CD8-positive, alpha-beta memory T cell (primary cell): ENCODE results near the gene ZNF516. TPM values are rescaled to one million over a fixed set of nuclear protein-coding genes. Genes with fewer than 3 reads are reported as not detected.

ENCODE experiments used
- CTCF ChIA-PET: fragments of 350-600 bp; sonication (Branson Sonifier 250); formaldehyde crosslinking; loops from one replicate; lab custom pipeline; 2021; ENCODE audit warnings: antibody characterized with exemption; lab: Charles Lee
- POLR2A ChIA-PET: fragments of 350-600 bp; sonication (Branson Sonifier 250); formaldehyde crosslinking; loops from one replicate; lab custom pipeline; 2021; ENCODE audit warnings: antibody characterized with exemption; lab: Charles Lee
- DNase-seq, 5 donors: peaks; one replicate each; pipeline versions ENCODE4 v3.0.0 to v3.0.0-alpha.2; 2020 to 2022; ENCODE audit warnings: mixed read lengths in 1 of 5
- H3K27ac ChIP-seq: one replicate; pipeline ENCODE4 v1.7.0; 2013; ENCODE audit warnings: low read depth, mild to moderate bottlenecking, low read length, moderate library complexity
- H3K27me3 ChIP-seq: 2 replicates; pipeline ENCODE4 v1.7.0; 2013; ENCODE audit warnings: low read length, mild to moderate bottlenecking; ENCODE audit not compliant: insufficient read depth, poor library complexity, severe bottlenecking
- H3K36me3 ChIP-seq: 2 replicates; pipeline ENCODE4 v1.7.0; 2013; ENCODE audit warnings: mild to moderate bottlenecking, low read length, moderate library complexity; ENCODE audit not compliant: insufficient read depth
- H3K4me1 ChIP-seq: 2 replicates; pipeline ENCODE4 v1.7.0; 2013; ENCODE audit warnings: mild to moderate bottlenecking, low read length, moderate library complexity; ENCODE audit not compliant: insufficient read depth
- H3K4me3 ChIP-seq: 2 replicates; pipeline ENCODE4 v1.7.0; 2013; ENCODE audit warnings: mild to moderate bottlenecking, low read length
- H3K9me3 ChIP-seq: 2 replicates; pipeline ENCODE4 v1.7.0; 2013; ENCODE audit warnings: mild to moderate bottlenecking, low read length
- H3K27ac Mint-ChIP-seq, 8 donors: one replicate each; pipeline ENCODE4 v1.8.0; 2020 to 2021; ENCODE audit warnings: mixed read lengths in 8 of 8, mild to moderate bottlenecking in 6 of 8, inconsistent platforms in 3 of 8, moderate library complexity in 3 of 8
- H3K27me3 Mint-ChIP-seq, 2 donors: one replicate each; pipeline ENCODE4 v1.8.0; 2020 to 2021; ENCODE audit warnings: mixed read lengths in 2 of 2, mild to moderate bottlenecking in 1 of 2, moderate library complexity in 1 of 2
- H3K36me3 Mint-ChIP-seq, 3 donors: one replicate each; pipeline ENCODE4 v1.8.0; 2020 to 2021; ENCODE audit warnings: mixed read lengths in 3 of 3, inconsistent platforms in 1 of 3, mild to moderate bottlenecking in 1 of 3
- H3K4me1 Mint-ChIP-seq, 3 donors: one replicate each; pipeline ENCODE4 v1.8.0; 2020 to 2021; ENCODE audit warnings: mixed read lengths in 3 of 3, inconsistent platforms in 1 of 3, mild to moderate bottlenecking in 1 of 3
- H3K4me3 Mint-ChIP-seq, 7 donors: one replicate each; pipeline ENCODE4 v1.8.0; 2020 to 2021; ENCODE audit warnings: mixed read lengths in 7 of 7, mild to moderate bottlenecking in 6 of 7, moderate library complexity in 4 of 7, inconsistent platforms in 2 of 7
- H3K9me3 Mint-ChIP-seq, 5 donors: one replicate each; pipeline ENCODE4 v1.8.0; 2020 to 2022; ENCODE audit warnings: mixed read lengths in 5 of 5, mild to moderate bottlenecking in 3 of 5, moderate library complexity in 2 of 5, inconsistent platforms in 1 of 5
- polyA plus RNA-seq: library from polyadenylated mRNA; unstranded; fragments of 300-500 nt; fragmentation: Illumina TruSeq; gene quantifications from one replicate; pipeline ENCODE4 v1.2.3, GENCODE V29; 2021
- total RNA-seq, 2 experiments: library from RNA; stranded (reverse); gene quantifications; one replicate each; pipeline ENCODE4 v1.2.3, GENCODE V29; 2021

The ZNF516 gene
- total and polyA plus RNA-seq, 3 experiments from 2014 or later: 1.3 to 1.9 (median 1.6) TPM

DNA sequence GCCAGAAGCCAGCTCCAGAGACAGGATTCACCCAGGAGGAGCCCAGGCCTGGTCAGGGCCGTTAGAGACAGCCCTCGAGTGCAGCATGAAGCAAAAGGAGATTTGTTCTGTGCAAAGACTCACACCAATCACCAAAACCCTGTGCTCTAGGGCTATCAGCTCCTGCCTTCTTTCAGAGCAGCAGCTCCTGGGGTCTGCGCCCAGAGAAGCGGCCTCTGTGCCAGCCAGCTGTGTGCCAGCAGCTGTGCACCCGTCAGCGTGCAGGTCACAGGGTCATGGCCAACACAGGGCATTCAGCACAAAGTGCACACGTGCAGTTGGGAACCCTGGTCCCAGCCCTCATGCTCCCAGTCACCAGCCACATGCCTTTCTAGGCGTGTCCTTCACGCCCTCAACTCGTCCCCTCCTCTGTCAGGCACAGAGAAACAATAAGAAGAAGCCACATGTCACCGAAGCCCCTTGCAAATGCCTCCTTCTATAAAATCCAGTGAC, 49.3 kb downstream of the ZNF516 start:
- H3K36me3 Mint-ChIP-seq: no peaks in the 10 kb centered on the region
- CTCF ChIA-PET: no interaction called here

DNA sequence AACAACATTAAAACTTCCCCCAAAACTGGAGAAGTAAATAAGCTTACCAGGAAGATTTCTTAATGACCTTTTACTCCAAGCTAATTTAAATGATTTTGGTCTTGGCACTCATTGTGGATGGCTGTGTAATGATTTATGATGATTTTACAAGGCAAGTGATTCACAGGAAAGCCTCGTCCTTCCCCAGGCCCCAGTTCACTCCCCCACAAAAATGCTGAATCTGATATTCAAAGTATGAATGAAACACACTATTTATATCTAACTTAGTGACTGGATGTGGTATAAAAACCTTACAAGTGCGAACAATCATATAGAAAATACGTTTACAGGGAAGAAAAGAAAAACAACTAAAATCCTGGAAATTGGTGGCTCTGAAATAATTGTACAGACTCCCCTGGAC, 49.8 kb downstream of the ZNF516 start:
- ChIA-PET CTCF (no interaction called here), POLR2A (no interaction called here)
- Mint-ChIP-seq H3K4me1 (peaks cover 4 to 15% (median 11%) of the 10 kb centered on the region in 3 donors), H3K36me3 (no peaks in the 10 kb centered on the region), H3K27me3 (peaks cover 2 to 38% of the 10 kb centered on the region in 2 donors), H3K27ac (no peak overlapping the region), H3K9me3 (no peaks in the 10 kb centered on the region), H3K4me3 (no peak overlapping the region)
- no peak for DNase-seq
- no peaks in the 10 kb centered on the region for H3K27me3 ChIP-seq
- no peaks in the 10 kb centered on the region for H3K4me1 ChIP-seq
- H3K27ac ChIP-seq: no peak overlapping the region
- H3K36me3 ChIP-seq: no peaks in the 10 kb centered on the region
- H3K4me3 ChIP-seq: no peak overlapping the region
- no peaks in the 10 kb centered on the region for H3K9me3 ChIP-seq

More for the DNA sequence above, 49.3 kb downstream of the ZNF516 start:
- POLR2A ChIA-PET: no interaction called here
- Mint-ChIP-seq H3K9me3 (no peaks in the 10 kb centered on the region), H3K4me1 (peaks cover 10 to 20% (median 16%) of the 10 kb centered on the region in 3 donors), H3K27ac (no peak overlapping the region), H3K4me3 (no peak overlapping the region), H3K27me3 (peaks cover 5 to 43% of the 10 kb centered on the region in 2 donors)
- Histone ChIP-seq H3K36me3 (no peaks in the 10 kb centered on the region), H3K4me1 (no peaks in the 10 kb centered on the region), H3K9me3 (no peaks in the 10 kb centered on the region), H3K4me3 (no peak overlapping the region), H3K27me3 (no peaks in the 10 kb centered on the region), H3K27ac (no peak overlapping the region)
- no peak for DNase-seq

DNA sequence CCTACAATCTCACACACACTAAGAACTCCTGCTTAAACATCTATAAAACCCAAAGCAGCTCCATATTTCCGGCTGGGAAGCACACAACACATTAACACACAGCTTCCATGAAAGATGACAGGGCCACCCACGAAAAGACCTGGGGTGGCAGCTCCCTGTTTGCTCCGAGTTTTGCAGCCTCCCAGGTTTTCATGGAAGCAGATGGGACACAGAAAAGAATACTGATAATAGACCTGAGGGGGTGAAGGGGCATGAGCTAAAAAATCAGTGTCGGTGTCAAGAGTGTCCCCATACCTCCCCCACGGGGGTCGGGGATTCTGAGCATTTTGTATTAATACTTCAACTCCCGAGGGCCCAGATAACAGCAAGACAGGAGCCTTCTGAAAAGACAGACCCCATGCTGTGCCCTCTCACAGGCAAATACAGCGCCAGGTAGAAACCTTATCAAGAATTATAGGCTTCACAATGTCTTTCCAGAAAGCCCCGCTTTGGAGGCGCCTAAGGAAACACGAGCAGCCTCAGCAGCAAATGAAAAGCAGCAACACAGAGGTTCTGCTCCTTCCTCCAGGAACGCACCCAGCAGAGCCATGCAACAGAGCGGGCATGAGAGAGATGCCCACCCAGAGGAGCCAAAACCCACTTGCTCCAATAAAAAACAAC, 50.5 kb downstream of the ZNF516 start:
- peaks cover 0 to 10% (median 7%) of the 10 kb centered on the region in 3 donors for H3K4me1 Mint-ChIP-seq
- DNase-seq: no peak
- peak overlapping the region in 2 of 8 donors; percentile 7 to 85 for H3K27ac Mint-ChIP-seq
- Histone ChIP-seq H3K4me3 (no peak overlapping the region), H3K27ac (no peak overlapping the region), H3K27me3 (no peaks in the 10 kb centered on the region), H3K4me1 (no peaks in the 10 kb centered on the region), H3K9me3 (no peaks in the 10 kb centered on the region), H3K36me3 (no peaks in the 10 kb centered on the region)
- no peaks in the 10 kb centered on the region for H3K36me3 Mint-ChIP-seq
- CTCF ChIA-PET: no interaction called here
- peaks cover 2 to 32% of the 10 kb centered on the region in 2 donors for H3K27me3 Mint-ChIP-seq
- H3K4me3 Mint-ChIP-seq: no peak overlapping the region
- no peaks in the 10 kb centered on the region for H3K9me3 Mint-ChIP-seq
- POLR2A ChIA-PET: no interaction called here

- Histone ChIP-seq H3K27ac (no peak overlapping the region), H3K9me3 (no peaks in the 10 kb centered on the region), H3K27me3 (no peaks in the 10 kb centered on the region), H3K4me1 (no peaks in the 10 kb centered on the region), H3K4me3 (no peak overlapping the region), H3K36me3 (no peaks in the 10 kb centered on the region)
- H3K9me3 Mint-ChIP-seq: no peaks in the 10 kb centered on the region
- no peak for DNase-seq
- no peaks in the 10 kb centered on the region for H3K36me3 Mint-ChIP-seq
- CTCF ChIA-PET: no interaction called here
- POLR2A ChIA-PET: no interaction called here
- peaks cover 0 to 5% (median 0%) of the 10 kb centered on the region in 3 donors for H3K4me1 Mint-ChIP-seq
- no peak overlapping the region for H3K4me3 Mint-ChIP-seq
- H3K27me3 Mint-ChIP-seq: peaks cover 0 to 28% of the 10 kb centered on the region in 2 donors
- no peak overlapping the region for H3K27ac Mint-ChIP-seq
These were observed 51.3 kb downstream of the ZNF516 start for GRCh38 chr18:76443519-76444445.

DNA sequence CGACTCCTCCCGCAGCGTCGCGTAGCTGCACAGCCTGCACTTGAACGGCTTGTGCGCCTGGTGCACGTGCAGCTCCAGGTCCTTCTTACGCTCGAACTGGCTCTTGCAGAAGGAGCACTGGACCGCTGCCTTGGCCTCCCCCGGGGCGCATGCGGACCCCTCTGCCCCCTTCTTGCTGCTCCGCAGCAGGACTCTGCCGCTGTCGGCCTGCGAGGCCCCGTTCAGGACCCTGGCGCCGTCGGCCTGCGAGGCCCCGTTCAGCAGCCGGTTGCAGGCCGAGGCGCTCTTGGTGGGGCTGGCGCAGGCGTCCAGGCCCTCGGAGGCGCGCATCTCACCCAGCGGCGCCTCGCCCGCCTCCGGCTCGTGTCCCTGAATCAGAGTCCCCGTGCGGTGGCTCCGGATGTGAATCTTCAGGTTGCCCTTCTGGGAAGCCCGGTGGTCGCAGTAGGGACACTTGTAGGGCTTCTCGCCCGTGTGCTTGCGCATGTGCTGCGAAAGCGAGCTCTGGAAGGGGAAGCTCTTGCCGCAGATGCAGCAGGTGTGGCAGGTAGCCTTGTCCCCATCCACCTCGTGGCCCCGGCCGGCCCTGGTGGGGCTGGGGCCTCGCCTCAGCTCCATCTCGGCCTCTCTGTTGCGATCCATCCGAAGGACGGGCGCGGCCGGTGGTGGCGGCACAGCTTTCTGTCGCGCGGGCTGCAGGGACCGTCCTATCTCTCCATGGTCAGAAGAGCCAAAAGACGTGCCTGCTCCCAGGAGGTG, 52.5 kb downstream of the ZNF516 start:
- no peaks in the 10 kb centered on the region for H3K9me3 Mint-ChIP-seq
- Histone ChIP-seq H3K27ac (no peak overlapping the region), H3K9me3 (no peaks in the 10 kb centered on the region), H3K36me3 (no peaks in the 10 kb centered on the region), H3K27me3 (no peaks in the 10 kb centered on the region), H3K4me1 (no peaks in the 10 kb centered on the region), H3K4me3 (no peak overlapping the region)
- no peaks in the 10 kb centered on the region for H3K4me1 Mint-ChIP-seq
- no peak for DNase-seq
- peaks cover 0 to 20% of the 10 kb centered on the region in 2 donors for H3K27me3 Mint-ChIP-seq
- no peak overlapping the region for H3K27ac Mint-ChIP-seq
- peaks cover 0 to 2% (median 0%) of the 10 kb centered on the region in 3 donors for H3K36me3 Mint-ChIP-seq
- ChIA-PET CTCF (no interaction called here), POLR2A (no interaction called here)
- H3K4me3 Mint-ChIP-seq: no peak overlapping the region

GRCh38 chr18:76441668-76442412, 53.2 kb downstream of the ZNF516 start:
- no peak overlapping the region for H3K4me3 Mint-ChIP-seq
- Histone ChIP-seq H3K9me3 (no peaks in the 10 kb centered on the region), H3K4me3 (no peak overlapping the region), H3K36me3 (no peaks in the 10 kb centered on the region), H3K4me1 (no peaks in the 10 kb centered on the region), H3K27ac (no peak overlapping the region), H3K27me3 (no peaks in the 10 kb centered on the region)
- H3K36me3 Mint-ChIP-seq: peaks cover 0 to 3% (median 0%) of the 10 kb centered on the region in 3 donors
- H3K27me3 Mint-ChIP-seq: peaks cover 0 to 18% of the 10 kb centered on the region in 2 donors
- no peaks in the 10 kb centered on the region for H3K9me3 Mint-ChIP-seq
- no peak overlapping the region for H3K27ac Mint-ChIP-seq
- DNase-seq: no peak
- ChIA-PET POLR2A (no interaction called here), CTCF (no interaction called here)
- H3K4me1 Mint-ChIP-seq: no peaks in the 10 kb centered on the region

- CTCF ChIA-PET: no interaction called here
- Mint-ChIP-seq H3K36me3 (peaks cover 0 to 3% (median 0%) of the 10 kb centered on the region in 3 donors), H3K27ac (no peak overlapping the region), H3K9me3 (no peaks in the 10 kb centered on the region), H3K4me1 (no peaks in the 10 kb centered on the region), H3K27me3 (peaks cover 0 to 12% of the 10 kb centered on the region in 2 donors), H3K4me3 (no peak overlapping the region)
- no peaks in the 10 kb centered on the region for H3K4me1 ChIP-seq
- POLR2A ChIA-PET: no interaction called here
- no peaks in the 10 kb centered on the region for H3K27me3 ChIP-seq
- no peak overlapping the region for H3K27ac ChIP-seq
- H3K4me3 ChIP-seq: no peak overlapping the region
- H3K36me3 ChIP-seq: no peaks in the 10 kb centered on the region
- no peak for DNase-seq
- H3K9me3 ChIP-seq: no peaks in the 10 kb centered on the region
These were observed 53.9 kb downstream of the ZNF516 start for GRCh38 chr18:76441002-76441667.
